Memory B cell (primary cell): ENCODE measurements around the gene PARD6B.
A peak's percentile ranks its signal among the peaks of the same experiment; 100 is the strongest.

Source experiments
- ATAC-seq: fragments of 150-1000 bp; cut with Tn5 transposase; 2 replicates; pipeline ENCODE4 v1.10.0; 2021; ENCODE audit warnings: low read depth, mild to moderate bottlenecking, moderate library complexity
- DNase-seq, 2 donors: peaks; one replicate each; pipeline ENCODE4 v3.0.0; 2022; ENCODE audit warnings: low spot score in 2 of 2
- H3K27ac Mint-ChIP-seq: one replicate; pipeline ENCODE4 v1.8.0; 2022; ENCODE audit warnings: mild to moderate bottlenecking, moderate library complexity, mixed read lengths
- H3K27me3 Mint-ChIP-seq: one replicate; pipeline ENCODE4 v1.8.0; 2022; ENCODE audit warnings: mixed read lengths
- H3K36me3 Mint-ChIP-seq: one replicate; pipeline ENCODE4 v1.8.0; 2022; ENCODE audit warnings: mild to moderate bottlenecking, mixed read lengths
- H3K4me1 Mint-ChIP-seq: one replicate; pipeline ENCODE4 v1.8.0; 2022; ENCODE audit warnings: mixed read lengths
- H3K4me3 Mint-ChIP-seq: one replicate; pipeline ENCODE4 v1.8.0; 2022; ENCODE audit warnings: mild to moderate bottlenecking, moderate library complexity, mixed read lengths
- H3K9me3 Mint-ChIP-seq: one replicate; pipeline ENCODE4 v1.8.0; 2022; ENCODE audit warnings: mixed read lengths

The PARD6B gene

GRCh38 chr20:50724851-50725723 is 6.3 kb upstream of the PARD6B start:
- Mint-ChIP-seq H3K27me3 (peaks cover 2% of the 10 kb centered on the region), H3K4me3 (no peak overlapping the region), H3K27ac (no peak overlapping the region), H3K4me1 (no peaks in the 10 kb centered on the region), H3K36me3 (no peaks in the 10 kb centered on the region), H3K9me3 (no peaks in the 10 kb centered on the region)
- no peak for ATAC-seq
- no peak for DNase-seq

GRCh38 chr20:50725724-50726005 is 5.7 kb upstream of the PARD6B start:
- no peak overlapping the region for H3K4me3 Mint-ChIP-seq
- H3K36me3 Mint-ChIP-seq, result no peaks in the 10 kb centered on the region

GRCh38 chr20:50726955-50727791 is 4.2 kb upstream of the PARD6B start:
- H3K9me3 Mint-ChIP-seq, result no peaks in the 10 kb centered on the region
- peaks cover 2% of the 10 kb centered on the region for H3K27me3 Mint-ChIP-seq
- peaks cover 2% of the 10 kb centered on the region for H3K4me1 Mint-ChIP-seq
- no peak overlapping the region for H3K4me3 Mint-ChIP-seq
- DNase-seq, result no peak
- no peak for ATAC-seq
- no peak overlapping the region for H3K27ac Mint-ChIP-seq
- H3K36me3 Mint-ChIP-seq, result no peaks in the 10 kb centered on the region

More at GRCh38 chr20:50725724-50726005, 5.7 kb upstream of the PARD6B start:
- Mint-ChIP-seq H3K27ac (no peak overlapping the region), H3K27me3 (peaks cover 2% of the 10 kb centered on the region), H3K4me1 (no peaks in the 10 kb centered on the region), H3K9me3 (no peaks in the 10 kb centered on the region)
- ATAC-seq (no peak), DNase-seq (no peak)

GRCh38 chr20:50727792-50728485 is 3.4 kb upstream of the PARD6B start:
- no peak overlapping the region for H3K4me3 Mint-ChIP-seq

GRCh38 chr20:50728486-50728980 is 2.8 kb upstream of the PARD6B start:
- Mint-ChIP-seq H3K27me3 (no peaks in the 10 kb centered on the region), H3K4me1 (peaks cover 8% of the 10 kb centered on the region), H3K9me3 (no peaks in the 10 kb centered on the region), H3K36me3 (no peaks in the 10 kb centered on the region), H3K4me3 (no peak overlapping the region), H3K27ac (no peak overlapping the region)
- DNase-seq (no peak), ATAC-seq (no peak)

More at GRCh38 chr20:50727792-50728485, 3.4 kb upstream of the PARD6B start:
- peaks cover 2% of the 10 kb centered on the region for H3K27me3 Mint-ChIP-seq
- no peaks in the 10 kb centered on the region for H3K9me3 Mint-ChIP-seq
- peaks cover 5% of the 10 kb centered on the region for H3K4me1 Mint-ChIP-seq
- H3K36me3 Mint-ChIP-seq, result no peaks in the 10 kb centered on the region
- H3K27ac Mint-ChIP-seq, result no peak overlapping the region
- ATAC-seq (no peak), DNase-seq (no peak)

GRCh38 chr20:50728981-50729874 is 2.2 kb upstream of the PARD6B start:
- H3K9me3 Mint-ChIP-seq, result no peaks in the 10 kb centered on the region
- no peaks in the 10 kb centered on the region for H3K36me3 Mint-ChIP-seq
- no peak overlapping the region for H3K27ac Mint-ChIP-seq
- no peak for DNase-seq
- peaks cover 8% of the 10 kb centered on the region for H3K4me1 Mint-ChIP-seq
- no peak overlapping the region for H3K4me3 Mint-ChIP-seq
- H3K27me3 Mint-ChIP-seq, result no peaks in the 10 kb centered on the region
- ATAC-seq, result no peak

GRCh38 chr20:50729901-50730764 is 1.2 kb upstream of the PARD6B start:
- ATAC-seq (no peak), DNase-seq (peak; percentile 7 to 17)

GRCh38 chr20:50730765-50731054 is 670 bp upstream of the PARD6B start:
- Mint-ChIP-seq H3K4me3 (peak overlapping the region; percentile 90), H3K27me3 (no peaks in the 10 kb centered on the region), H3K36me3 (no peaks in the 10 kb centered on the region), H3K27ac (peak overlapping the region; percentile 71), H3K9me3 (no peaks in the 10 kb centered on the region), H3K4me1 (peaks cover 8% of the 10 kb centered on the region)
- ATAC-seq (no peak), DNase-seq (no peak)

More at GRCh38 chr20:50729901-50730764, 1.2 kb upstream of the PARD6B start:
- no peaks in the 10 kb centered on the region for H3K9me3 Mint-ChIP-seq
- H3K27ac Mint-ChIP-seq, result peak overlapping the region; percentile 71
- no peaks in the 10 kb centered on the region for H3K27me3 Mint-ChIP-seq
- peak overlapping the region; percentile 90 for H3K4me3 Mint-ChIP-seq
- H3K4me1 Mint-ChIP-seq, result peaks cover 8% of the 10 kb centered on the region
- no peaks in the 10 kb centered on the region for H3K36me3 Mint-ChIP-seq

GRCh38 chr20:50731930-50732690 is 730 bp downstream of the PARD6B start:
- Mint-ChIP-seq H3K27ac (no peak overlapping the region), H3K4me1 (peaks cover 8% of the 10 kb centered on the region), H3K36me3 (no peaks in the 10 kb centered on the region), H3K27me3 (no peaks in the 10 kb centered on the region), H3K9me3 (no peaks in the 10 kb centered on the region), H3K4me3 (peak overlapping the region; percentile 90)
- ATAC-seq, result no peak
- DNase-seq, result peak in 1 of 2 donors; percentile 15

- no peaks in the 10 kb centered on the region for H3K27me3 Mint-ChIP-seq
- no peak overlapping the region for H3K27ac Mint-ChIP-seq
- DNase-seq (no peak), ATAC-seq (no peak)
- no peaks in the 10 kb centered on the region for H3K9me3 Mint-ChIP-seq
- peaks cover 1% of the 10 kb centered on the region for H3K36me3 Mint-ChIP-seq
- H3K4me3 Mint-ChIP-seq, result no peak overlapping the region
- peaks cover 11% of the 10 kb centered on the region for H3K4me1 Mint-ChIP-seq
Observed at GRCh38 chr20:50733644-50734349, 2.4 kb downstream of the PARD6B start.

GRCh38 chr20:50734730-50735679 is 3.6 kb downstream of the PARD6B start:
- no peaks in the 10 kb centered on the region for H3K9me3 Mint-ChIP-seq
- H3K27ac Mint-ChIP-seq, result no peak overlapping the region
- H3K27me3 Mint-ChIP-seq, result no peaks in the 10 kb centered on the region
- no peak for ATAC-seq
- peaks cover 3% of the 10 kb centered on the region for H3K36me3 Mint-ChIP-seq
- no peak overlapping the region for H3K4me3 Mint-ChIP-seq
- H3K4me1 Mint-ChIP-seq, result peaks cover 11% of the 10 kb centered on the region
- DNase-seq, result no peak
